Activated naive CD4-positive, alpha-beta T cell treated with anti-CD3 and anti-CD28 coated beads, Interleukin-2, amount 50 U/mL, for 16 hours (primary cell): ENCODE data around the gene ZP3.
"Not testable (repeated sequence)": the region's sequence is repeated elsewhere in the genome, so short reads cannot be mapped to it uniquely, and the experiment has no call there.

Experiments used
- DNase-seq: peaks from one replicate; pipeline ENCODE4 v3.0.0-alpha.2; 2020

The ZP3 gene

GRCh38 chr7:76443846-76444245 is 19.1 kb downstream of the ZP3 start:
- DNase-seq, result not testable (repeated sequence)

- DNase-seq, result not testable (repeated sequence)
Observed at GRCh38 chr7:76445577-76446008, 20.8 kb downstream of the ZP3 start.

GRCh38 chr7:76457017-76457416 is 32.3 kb downstream of the ZP3 start:
- DNase-seq, result not testable (repeated sequence)

GRCh38 chr7:76458504-76458903 is 33.8 kb downstream of the ZP3 start:
- DNase-seq, result not testable (repeated sequence)

- DNase-seq, result not testable (repeated sequence)
Observed at GRCh38 chr7:76460767-76461166, 36.0 kb downstream of the ZP3 start.

- DNase-seq, result peak; percentile 50
Observed at GRCh38 chr7:76461464-76462101, 36.8 kb downstream of the ZP3 start, which contains the start of gene DTX2. Gene DTX2, plus strand, starts transcription at chr7:76461709. Its CDS starts 18,801 bp downstream, at chr7:76480510.

GRCh38 chr7:76462271-76462882 is 37.6 kb downstream of the ZP3 start:
- DNase-seq, result not testable (repeated sequence)

- not testable (repeated sequence) for DNase-seq
Observed at GRCh38 chr7:76464959-76465358, 40.2 kb downstream of the ZP3 start.

GRCh38 chr7:76465950-76466349 is 41.2 kb downstream of the ZP3 start:
- not testable (repeated sequence) for DNase-seq

- not testable (repeated sequence) for DNase-seq
Observed at GRCh38 chr7:76467743-76468404, 43.1 kb downstream of the ZP3 start.

- not testable (repeated sequence) for DNase-seq
Observed at GRCh38 chr7:76471556-76472221, 46.9 kb downstream of the ZP3 start.

- not testable (repeated sequence) for DNase-seq
Observed at GRCh38 chr7:76473097-76473496, 48.3 kb downstream of the ZP3 start.

GRCh38 chr7:76476280-76476679 is 51.5 kb downstream of the ZP3 start:
- DNase-seq, result not testable (repeated sequence)

GRCh38 chr7:76476742-76477474 is 52.2 kb downstream of the ZP3 start:
- DNase-seq, result not testable (repeated sequence)

- DNase-seq, result not testable (repeated sequence)
Observed at GRCh38 chr7:76479628-76480027, 54.9 kb downstream of the ZP3 start.

GRCh38 chr7:76480403-76481253 is 55.9 kb downstream of the ZP3 start:
- DNase-seq, result not testable (repeated sequence)

- DNase-seq, result not testable (repeated sequence)
Observed at GRCh38 chr7:76482660-76483059, 57.9 kb downstream of the ZP3 start.

GRCh38 chr7:76483081-76483480 is 58.3 kb downstream of the ZP3 start:
- not testable (repeated sequence) for DNase-seq

- not testable (repeated sequence) for DNase-seq
Observed at GRCh38 chr7:76484456-76484855, 59.7 kb downstream of the ZP3 start.

- not testable (repeated sequence) for DNase-seq
Observed at GRCh38 chr7:76485822-76486610, 61.3 kb downstream of the ZP3 start.

- DNase-seq, result peak; percentile 43
Observed at GRCh38 chr7:76486618-76487017, 61.9 kb downstream of the ZP3 start.
